Spleen (tissue), 11 donors: ENCODE results near the gene BLMH. TPM values are rescaled to one million over a fixed set of nuclear protein-coding genes. Genes with fewer than 3 reads are reported as not detected.

Source experiments
- DNase-seq: peaks from one replicate; pipeline ENCODE4 v3.0.0-alpha.2; 2020
- H3K27ac ChIP-seq, 8 donors: fragments of 200-600 bp; sonication (generic) in 7 of 8; 1 replicate in 4 of 8; 2 replicates in 4 of 8; pipeline versions ENCODE4 v1.5.0 to v1.8.0; 2016 to 2021; ENCODE audit warnings: inconsistent platforms in 4 of 8, mild to moderate bottlenecking in 4 of 8, moderate library complexity in 1 of 8
- H3K27me3 ChIP-seq, 7 donors: fragments of 200-600 bp; sonication (generic) in 6 of 7; replicated peaks in 1 of 7; 1 replicate in 4 of 7; 2 replicates in 3 of 7; pipeline versions ENCODE4 v1.5.0 to v1.8.0; 2016 to 2021; ENCODE audit warnings: inconsistent platforms in 3 of 7, mild to moderate bottlenecking in 1 of 7
- H3K36me3 ChIP-seq, 6 donors: fragments of 200-600 bp; sonication (generic) in 5 of 6; 1 replicate in 4 of 6; 2 replicates in 2 of 6; pipeline versions ENCODE4 v1.5.0 to v1.8.0; 2016 to 2021; ENCODE audit warnings: inconsistent platforms in 2 of 6
- H3K4me1 ChIP-seq, 6 donors: fragments of 200-600 bp; sonication (generic) in 5 of 6; 1 replicate in 3 of 6; 2 replicates in 3 of 6; pipeline versions ENCODE4 v1.5.0 to v1.8.0; 2016 to 2021; ENCODE audit warnings: inconsistent platforms in 3 of 6
- H3K4me3 ChIP-seq, 8 donors: fragments of 200-600 bp; sonication (generic) in 7 of 8; 1 replicate in 4 of 8; 2 replicates in 4 of 8; pipeline versions ENCODE4 v1.5.0 to v1.8.0; 2016 to 2021; ENCODE audit warnings: inconsistent platforms in 4 of 8, mild to moderate bottlenecking in 4 of 8, moderate library complexity in 2 of 8
- H3K9me3 ChIP-seq, 8 donors: fragments of 200-600 bp; sonication (generic) in 7 of 8; 1 replicate in 4 of 8; 2 replicates in 4 of 8; pipeline versions ENCODE4 v1.5.0 to v1.8.0; 2016 to 2021; ENCODE audit warnings: inconsistent platforms in 4 of 8
- CTCF ChIP-seq, 11 experiments: fragments of 200-600 bp in 7 of 11; fragments of 450-650 bp in 4 of 11; sonication (generic) in 4 of 11; IDR thresholded peaks in 8 of 11; conservative IDR thresholded peaks in 3 of 11; 1 replicate in 7 of 11; 2 replicates in 4 of 11; pipeline versions ENCODE4 v1.4.0 to v1.8.0; 2016 to 2021; ENCODE audit warnings: antibody characterized with exemption in 11 of 11, inconsistent platforms in 4 of 11, mild to moderate bottlenecking in 1 of 11
- POLR2A ChIP-seq, 3 donors: fragments of 450-650 bp; IDR thresholded peaks; one replicate each; pipeline ENCODE4 v1.5.1; 2017; ENCODE audit warnings: antibody characterized with exemption in 3 of 3, mild to moderate bottlenecking in 1 of 3
- POLR2AphosphoS5 ChIP-seq, 3 donors: sonication (generic); formaldehyde crosslinking; IDR thresholded peaks; one replicate each; pipeline ENCODE4 v1.5.1; 2017; ENCODE audit warnings: antibody characterized with exemption in 3 of 3
- WGBS, 5 donors: extraction: QIAGEN DNeasy Blood & Tissue Kit in 3 of 5; methylation state at CpG; one replicate each; pipeline versions ENCODE4 v1.1.5 to v1.1.7; 2013 to 2018; 5-methylcytosine and 5-hydroxymethylcytosine counted together
- intact Hi-C: fragments of 100-400 bp; cut with DNase I; formaldehyde crosslinking; loops from one replicate; pipeline ENCODE4 v1.15.0; 2023; ENCODE audit warnings: low total_unique reads
- polyA plus RNA-seq, 3 donors: library from polyadenylated mRNA; stranded (reverse); fragments of 200-250 nt; gene quantifications; one replicate each; pipeline ENCODE4 v1.2.1, GENCODE V29; 2013
- total RNA-seq, 7 donors: library from RNA; depleted of rRNA in 3 of 7; stranded (reverse); fragments of >200 nt in 3 of 7; fragmentation: NEBNext Ultra II Directional in 4 of 7; extraction: Animal tissue kit (Norgen Biotek cat#: 25700) in 4 of 7; gene quantifications; one replicate each; pipeline versions ENCODE4 v1.1.0 to v1.2.1, GENCODE V29; 2016 to 2021
- donor health status: healthy with polysubstance abuse.
- donor health status: DM: no; HTN: no; CAD: no; lungs with moderate emphysema.
- donor health status: DM: no; HTN: no; CAD: no.
- donor health status: Bipolar disorder and iron deficiency.
- donor health status: healthy.
- donor health status: DM: no; HTN: no; CAD: no.
- donor health status: DM: yes; HTN: yes; CAD: no.

BLMH gene
- total and polyA plus RNA-seq, 10 donors = 15.6 to 35.5 (median 28.7) TPM

GRCh38 chr17:30324723-30325122, 33.0 kb upstream of the BLMH start:
- Histone ChIP-seq H3K27ac (peak overlapping the region in 1 of 8 donors; percentile 66), H3K27me3 (no peaks in the 10 kb centered on the region), H3K4me3 (no peak overlapping the region), H3K9me3 (no peaks in the 10 kb centered on the region), H3K36me3 (no peaks in the 10 kb centered on the region), H3K4me1 (peaks cover 0 to 19% (median 12%) of the 10 kb centered on the region in 6 donors)
- WGBS, 5 donors = 70 to 80% (median 75%) methylated on average over 7 of the region's 7 CpGs
- intact Hi-C loops = no loop called here
- DNase-seq = no peak
- TF ChIP-seq CTCF (IDR thresholded peaks at IDR 0.05 in 8 of 11, conservative IDR thresholded peaks at IDR 0.05 in 3 of 11) = no peak
- no peak for TF ChIP-seq POLR2AphosphoS5 (IDR thresholded peaks at IDR 0.05)
- no peak for TF ChIP-seq POLR2A (IDR thresholded peaks at IDR 0.05)

- intact Hi-C loops = no loop called here
- DNase-seq = no peak
- H3K4me3 ChIP-seq = no peak overlapping the region
- H3K36me3 ChIP-seq = no peaks in the 10 kb centered on the region
- H3K9me3 ChIP-seq = no peaks in the 10 kb centered on the region
- H3K27me3 ChIP-seq = no peaks in the 10 kb centered on the region
- H3K27ac ChIP-seq = peak overlapping the region in 3 of 8 donors; percentile 8 to 66 (median 22)
- peaks cover 0 to 19% (median 12%) of the 10 kb centered on the region in 6 donors for H3K4me1 ChIP-seq
- TF ChIP-seq POLR2A (IDR thresholded peaks at IDR 0.05) (no peak), CTCF (IDR thresholded peaks at IDR 0.05 in 8 of 11, conservative IDR thresholded peaks at IDR 0.05 in 3 of 11) (no peak), POLR2AphosphoS5 (IDR thresholded peaks at IDR 0.05) (no peak)
These were observed 32.2 kb upstream of the BLMH start for GRCh38 chr17:30323895-30324319.

GRCh38 chr17:30323262-30323894, 31.6 kb upstream of the BLMH start:
- H3K9me3 ChIP-seq = no peaks in the 10 kb centered on the region
- H3K27me3 ChIP-seq = no peaks in the 10 kb centered on the region
- peaks cover 0 to 19% (median 12%) of the 10 kb centered on the region in 6 donors for H3K4me1 ChIP-seq
- peak overlapping the region in 3 of 8 donors; percentile 8 to 66 (median 22) for H3K27ac ChIP-seq
- TF ChIP-seq POLR2AphosphoS5 (IDR thresholded peaks at IDR 0.05) = no peak
- TF ChIP-seq POLR2A (IDR thresholded peaks at IDR 0.05) = no peak
- no peak for TF ChIP-seq CTCF (IDR thresholded peaks at IDR 0.05 in 8 of 11, conservative IDR thresholded peaks at IDR 0.05 in 3 of 11)
- H3K36me3 ChIP-seq = no peaks in the 10 kb centered on the region
- H3K4me3 ChIP-seq = no peak overlapping the region
- DNase-seq = no peak
- 25 to 31% (median 26%) methylated on average over 5 of the region's 5 CpGs for WGBS, 5 donors
- intact Hi-C loops = no loop called here

GRCh38 chr17:30321314-30321713, 29.6 kb upstream of the BLMH start:
- no peak overlapping the region for H3K27ac ChIP-seq
- H3K27me3 ChIP-seq = no peaks in the 10 kb centered on the region
- H3K9me3 ChIP-seq = no peaks in the 10 kb centered on the region
- DNase-seq = no peak
- 75 to 92% (median 87%) methylated on average over 4 of the region's 4 CpGs for WGBS, 5 donors
- intact Hi-C loops = no loop called here
- H3K4me1 ChIP-seq = peaks cover 0 to 19% (median 12%) of the 10 kb centered on the region in 6 donors
- TF ChIP-seq POLR2A (IDR thresholded peaks at IDR 0.05) (no peak), CTCF (IDR thresholded peaks at IDR 0.05 in 8 of 11, conservative IDR thresholded peaks at IDR 0.05 in 3 of 11) (no peak), POLR2AphosphoS5 (IDR thresholded peaks at IDR 0.05) (no peak)
- H3K36me3 ChIP-seq = no peaks in the 10 kb centered on the region
- H3K4me3 ChIP-seq = no peak overlapping the region
